IPS-18a (cell line): ENCODE results near the gene GIT2.

Experiments used
- H3K27ac ChIP-seq: one replicate; pipeline ENCODE4 v1.5.1; 2013; ENCODE audit warnings: low read length
- H3K27me3 ChIP-seq: one replicate; pipeline ENCODE4 v1.6.1; 2013; ENCODE audit warnings: mild to moderate bottlenecking, low read length; ENCODE audit not compliant: control insufficient read depth, insufficient read depth
- H3K36me3 ChIP-seq: one replicate; pipeline ENCODE4 v1.6.1; 2013; ENCODE audit warnings: low read depth, low read length; ENCODE audit not compliant: control insufficient read depth
- H3K4me1 ChIP-seq: one replicate; pipeline ENCODE4 v1.6.1; 2013; ENCODE audit warnings: low read depth, low read length; ENCODE audit not compliant: control insufficient read depth
- H3K4me3 ChIP-seq: one replicate; pipeline ENCODE4 v1.5.1; 2013; ENCODE audit warnings: low read length
- H3K9ac ChIP-seq: one replicate; pipeline ENCODE4 v1.6.1; 2013; ENCODE audit warnings: mild to moderate bottlenecking, low read length, moderate library complexity
- H3K9me3 ChIP-seq: one replicate; pipeline ENCODE4 v1.6.1; 2013; ENCODE audit warnings: low read depth, low read length; ENCODE audit not compliant: control insufficient read depth

GIT2 gene

DNA sequence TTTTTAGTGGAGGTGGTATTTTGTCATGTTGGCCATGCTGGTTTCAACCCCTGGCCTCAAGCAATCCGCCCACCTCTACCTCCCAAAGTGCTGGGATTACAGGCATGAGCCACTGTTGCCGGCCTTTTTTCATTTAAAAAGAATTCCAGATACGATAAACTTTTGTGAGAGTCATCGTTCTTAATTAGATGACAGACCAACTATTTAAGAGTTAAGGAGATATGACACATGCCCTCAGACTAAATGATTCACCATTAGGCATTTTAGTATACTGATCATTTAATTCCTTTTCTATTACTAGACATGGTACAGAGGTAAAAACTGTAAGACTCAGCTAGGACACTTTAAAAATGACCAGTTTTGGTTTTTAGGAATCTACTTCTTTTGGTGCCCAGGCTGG is 5.4 kb upstream of the GIT2 start:
- no peak overlapping the region for H3K27ac ChIP-seq

DNA sequence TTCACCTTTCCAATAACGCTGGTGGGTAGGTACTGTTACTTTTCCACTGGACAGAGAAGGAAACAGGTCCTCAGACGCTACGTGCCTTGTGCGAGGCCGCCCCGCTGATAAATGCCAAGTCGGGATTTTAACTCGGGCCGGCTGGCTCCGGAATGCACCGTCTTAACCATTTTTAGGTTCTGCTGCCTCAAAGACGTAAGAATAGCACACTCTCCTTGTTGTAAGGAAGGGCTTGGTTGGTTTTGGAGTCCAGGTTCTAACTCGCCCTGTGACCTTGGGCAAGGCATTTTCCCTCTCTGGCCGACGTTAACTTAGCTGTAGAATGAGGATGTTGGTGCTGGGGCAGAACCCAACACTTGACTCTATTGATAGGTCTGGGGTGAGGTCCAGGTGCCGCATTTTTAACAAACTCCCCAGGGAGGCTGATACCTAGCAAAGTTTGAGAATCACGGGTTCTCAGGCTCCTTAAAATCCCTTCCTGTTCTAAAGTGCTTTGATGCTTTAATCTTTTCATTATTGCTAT is 3.9 kb upstream of the GIT2 start:
- H3K36me3 ChIP-seq, result peaks cover 3% of the 10 kb centered on the region
- H3K9ac ChIP-seq, result peak overlapping the region; percentile 33
- H3K27ac ChIP-seq, result no peak overlapping the region
- no peaks in the 10 kb centered on the region for H3K9me3 ChIP-seq
- peak overlapping the region; percentile 91 for H3K4me3 ChIP-seq
- H3K4me1 ChIP-seq, result peaks cover 5% of the 10 kb centered on the region
- peaks cover 20% of the 10 kb centered on the region for H3K27me3 ChIP-seq

More for the DNA sequence above, 5.4 kb upstream of the GIT2 start:
- Histone ChIP-seq H3K9ac (no peak overlapping the region), H3K36me3 (peaks cover 3% of the 10 kb centered on the region), H3K9me3 (no peaks in the 10 kb centered on the region), H3K4me1 (no peaks in the 10 kb centered on the region), H3K4me3 (no peak overlapping the region), H3K27me3 (peaks cover 18% of the 10 kb centered on the region)

- Histone ChIP-seq H3K4me3 (peak overlapping the region; percentile 91), H3K27ac (no peak overlapping the region), H3K27me3 (peaks cover 22% of the 10 kb centered on the region), H3K4me1 (peaks cover 7% of the 10 kb centered on the region), H3K9ac (peak overlapping the region; percentile 33), H3K9me3 (no peaks in the 10 kb centered on the region), H3K36me3 (peaks cover 3% of the 10 kb centered on the region)
Measured at GRCh38 chr12:109999649-109999971, 3.4 kb upstream of the GIT2 start.

DNA sequence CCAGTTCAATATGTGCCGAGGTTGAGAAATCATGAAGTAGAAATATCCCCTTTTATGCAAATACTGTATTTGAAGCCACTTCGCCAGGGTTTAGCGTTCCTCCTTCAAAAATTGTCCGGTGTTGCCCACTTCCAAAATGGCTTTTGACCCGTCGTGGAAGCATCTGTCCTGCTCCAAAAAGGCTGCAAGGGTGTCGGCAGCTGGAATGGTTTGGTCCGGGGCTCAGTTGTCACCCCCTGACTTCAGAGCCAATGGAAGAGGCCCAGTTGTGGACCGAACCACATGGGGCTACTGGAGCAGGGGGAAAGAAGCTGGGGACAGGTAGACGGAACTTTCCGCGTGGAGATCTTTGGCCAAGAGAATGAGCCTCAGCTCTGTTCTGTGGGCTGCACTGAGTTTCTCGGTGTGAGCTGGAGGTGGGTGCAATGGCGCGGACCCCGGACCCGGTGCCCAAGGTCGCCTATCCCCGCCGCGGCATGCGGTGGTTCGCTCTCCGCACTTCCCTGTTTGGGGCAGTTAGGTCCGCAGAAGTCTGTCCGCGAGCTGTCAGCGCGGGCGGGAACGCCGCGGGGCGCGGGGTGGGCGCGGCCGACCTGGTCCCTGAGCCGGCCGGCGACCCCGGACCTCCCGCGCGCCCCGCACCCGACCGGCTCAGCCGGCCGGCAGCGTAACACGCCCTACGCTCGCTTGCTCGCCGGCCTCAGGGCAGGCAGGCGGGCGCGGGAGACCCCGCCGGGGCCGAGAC is 2.9 kb upstream of the GIT2 start, which contains the start of gene ANKRD13A:
ANKRD13A (plus strand) TSS at position 527 of the 745 bp plus-strand sequence. CDS start 259 bp downstream, outside the sequence.
- Histone ChIP-seq H3K27ac (peak within 1 kb of the TSS; percentile 97), H3K4me1 (peaks cover 7% of the 10 kb centered on the region), H3K9me3 (no peaks in the 10 kb centered on the region), H3K27me3 (peaks cover 22% of the 10 kb centered on the region), H3K36me3 (peaks cover 3% of the 10 kb centered on the region), H3K9ac (peak within 1 kb of the TSS; percentile 91), H3K4me3 (peak within 1 kb of the TSS; percentile 91)

- Histone ChIP-seq H3K9me3 (no peaks in the 10 kb centered on the region), H3K36me3 (peaks cover 3% of the 10 kb centered on the region), H3K4me3 (peak overlapping the region; percentile 91), H3K9ac (peak overlapping the region; percentile 91), H3K4me1 (peaks cover 7% of the 10 kb centered on the region), H3K27ac (no peak overlapping the region), H3K27me3 (peaks cover 22% of the 10 kb centered on the region)
Measured at GRCh38 chr12:109998241-109998903, 2.2 kb upstream of the GIT2 start.

DNA sequence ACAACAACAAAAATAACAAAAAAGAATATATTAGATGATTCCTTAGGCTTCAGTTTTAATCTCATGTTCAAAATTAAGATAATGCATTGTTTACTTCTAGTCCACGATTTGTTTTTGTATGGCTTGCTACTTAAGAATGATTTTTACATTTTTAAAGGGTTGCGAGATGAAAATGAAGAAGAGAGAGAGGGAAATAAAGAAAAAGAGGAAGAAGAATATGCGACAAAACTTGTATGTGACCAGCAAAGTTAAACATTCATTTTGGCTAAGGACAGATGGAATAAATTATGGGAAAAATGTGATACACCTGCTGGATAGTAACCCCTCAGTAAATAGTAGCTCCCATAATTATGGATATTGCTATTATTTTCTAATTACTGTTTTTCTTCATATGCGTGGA is 1.2 kb upstream of the GIT2 start:
- H3K9ac ChIP-seq, result no peak overlapping the region
- peaks cover 7% of the 10 kb centered on the region for H3K4me1 ChIP-seq
- H3K27ac ChIP-seq, result no peak overlapping the region
- no peaks in the 10 kb centered on the region for H3K9me3 ChIP-seq
- peaks cover 22% of the 10 kb centered on the region for H3K27me3 ChIP-seq
- H3K4me3 ChIP-seq, result no peak overlapping the region
- no peaks in the 10 kb centered on the region for H3K36me3 ChIP-seq

GRCh38 chr12:109996483-109996853 is 300 bp upstream of the GIT2 start:
- peak overlapping the region; percentile 76 for H3K4me3 ChIP-seq
- peaks cover 3% of the 10 kb centered on the region for H3K36me3 ChIP-seq
- H3K4me1 ChIP-seq, result peaks cover 7% of the 10 kb centered on the region
- peak overlapping the region; percentile 47 for H3K9ac ChIP-seq
- H3K9me3 ChIP-seq, result no peaks in the 10 kb centered on the region
- H3K27ac ChIP-seq, result no peak overlapping the region
- peaks cover 22% of the 10 kb centered on the region for H3K27me3 ChIP-seq

GRCh38 chr12:109995361-109995685 is 845 bp downstream of the GIT2 start:
- Histone ChIP-seq H3K4me1 (peaks cover 7% of the 10 kb centered on the region), H3K27ac (no peak overlapping the region), H3K9ac (peak overlapping the region; percentile 47), H3K9me3 (no peaks in the 10 kb centered on the region), H3K27me3 (peaks cover 12% of the 10 kb centered on the region), H3K36me3 (peaks cover 4% of the 10 kb centered on the region), H3K4me3 (peak overlapping the region; percentile 76)

GRCh38 chr12:109994401-109995175 is 1.6 kb downstream of the GIT2 start:
- peaks cover 5% of the 10 kb centered on the region for H3K27me3 ChIP-seq
- no peak overlapping the region for H3K9ac ChIP-seq
- peaks cover 4% of the 10 kb centered on the region for H3K36me3 ChIP-seq
- H3K9me3 ChIP-seq, result no peaks in the 10 kb centered on the region
- H3K4me1 ChIP-seq, result peaks cover 7% of the 10 kb centered on the region
- H3K27ac ChIP-seq, result no peak overlapping the region
- peak overlapping the region; percentile 76 for H3K4me3 ChIP-seq

DNA sequence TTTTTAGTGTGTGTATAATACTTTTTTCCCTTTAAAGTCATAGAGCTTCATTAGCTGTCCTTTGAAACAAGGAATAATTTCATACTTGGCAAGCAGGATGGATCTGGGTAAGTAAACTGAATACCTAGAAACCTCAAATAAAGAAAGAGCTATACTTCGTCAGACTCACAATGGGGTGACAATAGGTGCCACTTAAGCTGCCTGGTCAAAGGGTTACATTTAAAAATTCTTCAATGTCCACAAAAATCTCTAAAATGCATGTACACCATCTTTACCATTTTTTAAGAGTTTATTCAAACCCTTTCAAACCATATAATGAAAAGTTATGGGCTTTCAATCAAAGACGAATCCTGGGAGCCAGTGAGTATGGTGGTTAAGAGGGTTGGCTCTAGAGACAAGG is 3.1 kb downstream of the GIT2 start:
- peaks cover 4% of the 10 kb centered on the region for H3K27me3 ChIP-seq
- H3K9me3 ChIP-seq, result no peaks in the 10 kb centered on the region
- no peak overlapping the region for H3K9ac ChIP-seq
- no peak overlapping the region for H3K4me3 ChIP-seq
- no peak overlapping the region for H3K27ac ChIP-seq
- peaks cover 7% of the 10 kb centered on the region for H3K4me1 ChIP-seq
- peaks cover 13% of the 10 kb centered on the region for H3K36me3 ChIP-seq

DNA sequence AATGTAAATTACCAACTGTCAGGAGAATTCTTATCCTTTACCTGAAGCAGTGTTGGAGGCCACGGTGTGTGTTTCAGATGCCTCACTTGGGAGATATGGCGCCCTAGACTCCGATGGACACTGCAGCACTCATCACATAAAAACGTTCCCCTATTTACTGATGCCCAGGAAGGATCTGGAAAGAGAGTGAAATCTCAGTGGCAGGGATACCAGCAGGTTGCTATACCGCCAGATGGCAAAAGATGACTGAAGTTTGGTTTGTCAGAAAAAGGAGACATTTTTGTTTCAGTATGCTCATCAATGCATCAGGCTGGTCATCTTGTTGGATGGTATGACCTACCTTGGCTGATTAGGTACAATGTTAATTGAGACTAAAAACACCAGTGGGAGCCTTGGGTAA is 4.6 kb downstream of the GIT2 start:
- Histone ChIP-seq H3K9ac (no peak overlapping the region), H3K36me3 (peaks cover 13% of the 10 kb centered on the region), H3K27me3 (peaks cover 4% of the 10 kb centered on the region), H3K4me3 (no peak overlapping the region), H3K27ac (no peak overlapping the region), H3K4me1 (peaks cover 7% of the 10 kb centered on the region), H3K9me3 (no peaks in the 10 kb centered on the region)
